H54 (cell line): Measurements from ENCODE around the gene SENP8.
"Not testable (repeated sequence)": the region's sequence is repeated elsewhere in the genome, so short reads cannot be mapped to it uniquely, and the experiment has no call there.

ENCODE experiments used
- DNase-seq: peaks from one replicate; pipeline ENCODE4 v3.0.0; 2011; ENCODE audit warnings: low spot score, mixed read lengths; ENCODE audit not compliant: insufficient read length
- FAIRE-seq: peaks from 3 replicates; lab custom pipeline; 2011; peaks lifted over from hg19 to GRCh38; lab: Jason Lieb, UNC
- POLR2A ChIP-seq: IDR thresholded peaks from 2 replicates; pipeline ENCODE4 v1.6.1; 2011; ENCODE audit warnings: low read depth, mild to moderate bottlenecking, low read length

The SENP8 gene

GRCh38 chr15:72169921-72170611, 51.9 kb downstream of the SENP8 start:
- DNase-seq (no peak), FAIRE-seq (no peak)
- TF ChIP-seq POLR2A: no peak

GRCh38 chr15:72170691-72171090, 52.5 kb downstream of the SENP8 start:
- no peak for FAIRE-seq
- no peak for TF ChIP-seq POLR2A
- no peak for DNase-seq

- not testable (repeated sequence) for FAIRE-seq
Measured at GRCh38 chr15:72171978-72172377, 53.8 kb downstream of the SENP8 start.

GRCh38 chr15:72172796-72173195, 54.6 kb downstream of the SENP8 start:
- FAIRE-seq: no peak
- TF ChIP-seq POLR2A: no peak
- DNase-seq: no peak

More at GRCh38 chr15:72171978-72172377, 53.8 kb downstream of the SENP8 start:
- not testable (repeated sequence) for DNase-seq

GRCh38 chr15:72173401-72173800, 55.2 kb downstream of the SENP8 start:
- no peak for DNase-seq
- no peak for FAIRE-seq

GRCh38 chr15:72173864-72174550, 55.8 kb downstream of the SENP8 start:
- no peak for DNase-seq
- FAIRE-seq: no peak
- TF ChIP-seq POLR2A: no peak

More at GRCh38 chr15:72173401-72173800, 55.2 kb downstream of the SENP8 start:
- TF ChIP-seq POLR2A: no peak

- no peak for TF ChIP-seq POLR2A
- DNase-seq (no peak), FAIRE-seq (no peak)
Measured at GRCh38 chr15:72174551-72175165, 56.5 kb downstream of the SENP8 start.

- no peak for TF ChIP-seq POLR2A
- FAIRE-seq (no peak), DNase-seq (no peak)
Measured at GRCh38 chr15:72175186-72176044, 57.2 kb downstream of the SENP8 start.

- no peak for TF ChIP-seq POLR2A
- DNase-seq: no peak
- no peak for FAIRE-seq
Measured at GRCh38 chr15:72176159-72176558, 58.0 kb downstream of the SENP8 start.

- TF ChIP-seq POLR2A: no peak
- FAIRE-seq (no peak), DNase-seq (no peak)
Measured at GRCh38 chr15:72176743-72177142, 58.5 kb downstream of the SENP8 start.

- TF ChIP-seq POLR2A: no peak
- DNase-seq: no peak
- FAIRE-seq: no peak
Measured at GRCh38 chr15:72178976-72179585, 60.9 kb downstream of the SENP8 start.

- no peak for FAIRE-seq
- TF ChIP-seq POLR2A: no peak
- no peak for DNase-seq
Measured at GRCh38 chr15:72179950-72180581, 61.9 kb downstream of the SENP8 start.
